ENCODE data around the gene SCGB1A1.

GRCh38 chr11:62399172-62399877 is 19.5 kb upstream of the SCGB1A1 start:
- no peak for TF ChIP-seq EZH2phosphoT487 (IDR thresholded peaks at IDR 0.05; ENCODE audit: borderline replicate concordance, low read depth, low read length)
- TF ChIP-seq, protein P1, sequence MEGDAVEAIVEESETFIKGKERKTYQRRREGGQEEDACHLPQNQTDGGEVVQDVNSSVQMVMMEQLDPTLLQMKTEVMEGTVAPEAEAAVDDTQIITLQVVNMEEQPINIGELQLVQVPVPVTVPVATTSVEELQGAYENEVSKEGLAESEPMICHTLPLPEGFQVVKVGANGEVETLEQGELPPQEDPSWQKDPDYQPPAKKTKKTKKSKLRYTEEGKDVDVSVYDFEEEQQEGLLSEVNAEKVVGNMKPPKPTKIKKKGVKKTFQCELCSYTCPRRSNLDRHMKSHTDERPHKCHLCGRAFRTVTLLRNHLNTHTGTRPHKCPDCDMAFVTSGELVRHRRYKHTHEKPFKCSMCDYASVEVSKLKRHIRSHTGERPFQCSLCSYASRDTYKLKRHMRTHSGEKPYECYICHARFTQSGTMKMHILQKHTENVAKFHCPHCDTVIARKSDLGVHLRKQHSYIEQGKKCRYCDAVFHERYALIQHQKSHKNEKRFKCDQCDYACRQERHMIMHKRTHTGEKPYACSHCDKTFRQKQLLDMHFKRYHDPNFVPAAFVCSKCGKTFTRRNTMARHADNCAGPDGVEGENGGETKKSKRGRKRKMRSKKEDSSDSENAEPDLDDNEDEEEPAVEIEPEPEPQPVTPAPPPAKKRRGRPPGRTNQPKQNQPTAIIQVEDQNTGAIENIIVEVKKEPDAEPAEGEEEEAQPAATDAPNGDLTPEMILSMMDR (conservative IDR thresholded peaks at IDR 0.05; ENCODE audit: low read length), result no peak
